Subcutaneous preadipocyte (primary cell): ENCODE data around the gene ZNF101. TPM values are rescaled to one million over a fixed set of nuclear protein-coding genes. Genes with fewer than 3 reads are reported as not detected.

Experiments
- small RNA-seq: library from RNA; depleted of rRNA; stranded (forward); fragments of <200 nt; gene quantifications from one replicate; pipeline ENCODE3, GENCODE V24; 2012
- total RNA-seq: library from RNA; depleted of rRNA; stranded (reverse); fragments of >200 nt; gene quantifications from 2 replicates; pipeline ENCODE4 v1.2.3, GENCODE V29; 2012

ZNF101 gene
- total RNA-seq, result 7.0 and 9.2 TPM in 2 replicates

DNA sequence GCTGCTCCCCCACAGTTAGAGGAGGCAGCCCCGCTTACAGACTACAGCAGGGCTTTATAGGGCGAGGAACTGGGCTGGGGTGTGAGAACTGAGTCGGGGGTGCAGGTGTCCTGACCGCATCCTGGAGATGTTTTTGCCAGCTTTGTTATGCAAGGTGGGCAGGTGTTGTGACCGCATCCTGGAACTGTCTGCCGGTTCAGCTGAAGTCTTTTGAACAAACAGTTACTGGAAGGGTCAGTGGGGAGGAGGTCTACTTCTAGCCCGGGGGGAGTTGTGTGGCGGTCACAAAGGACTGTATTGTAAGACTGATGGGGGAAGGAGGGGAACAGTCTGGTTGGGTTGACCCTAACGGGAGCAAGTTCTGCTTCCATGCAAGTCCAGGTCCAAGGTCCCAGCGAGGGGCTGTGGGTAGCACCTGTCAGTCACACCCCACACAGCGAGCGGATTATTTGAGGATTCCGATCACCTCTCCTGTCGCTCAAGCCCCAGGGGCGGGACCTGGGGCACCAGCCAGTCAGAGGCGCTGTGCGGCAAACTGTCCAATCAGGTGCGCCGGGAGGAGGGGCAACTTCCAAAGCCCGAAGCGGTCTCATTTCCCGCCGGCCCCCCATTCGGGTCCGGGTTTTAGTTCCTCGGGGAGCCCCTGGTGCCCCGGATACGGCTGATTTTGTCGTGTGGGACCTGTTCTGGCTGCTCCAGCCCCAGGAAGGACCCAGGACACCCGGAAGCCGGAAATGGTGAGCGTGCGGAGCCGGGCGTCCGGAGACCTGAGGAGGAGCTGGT lies at the start of gene ZNF101:
ZNF101 (plus strand) TSS at position 610 of the 783 bp plus-strand sequence; CDS start at position 735, 125 bp downstream.

DNA sequence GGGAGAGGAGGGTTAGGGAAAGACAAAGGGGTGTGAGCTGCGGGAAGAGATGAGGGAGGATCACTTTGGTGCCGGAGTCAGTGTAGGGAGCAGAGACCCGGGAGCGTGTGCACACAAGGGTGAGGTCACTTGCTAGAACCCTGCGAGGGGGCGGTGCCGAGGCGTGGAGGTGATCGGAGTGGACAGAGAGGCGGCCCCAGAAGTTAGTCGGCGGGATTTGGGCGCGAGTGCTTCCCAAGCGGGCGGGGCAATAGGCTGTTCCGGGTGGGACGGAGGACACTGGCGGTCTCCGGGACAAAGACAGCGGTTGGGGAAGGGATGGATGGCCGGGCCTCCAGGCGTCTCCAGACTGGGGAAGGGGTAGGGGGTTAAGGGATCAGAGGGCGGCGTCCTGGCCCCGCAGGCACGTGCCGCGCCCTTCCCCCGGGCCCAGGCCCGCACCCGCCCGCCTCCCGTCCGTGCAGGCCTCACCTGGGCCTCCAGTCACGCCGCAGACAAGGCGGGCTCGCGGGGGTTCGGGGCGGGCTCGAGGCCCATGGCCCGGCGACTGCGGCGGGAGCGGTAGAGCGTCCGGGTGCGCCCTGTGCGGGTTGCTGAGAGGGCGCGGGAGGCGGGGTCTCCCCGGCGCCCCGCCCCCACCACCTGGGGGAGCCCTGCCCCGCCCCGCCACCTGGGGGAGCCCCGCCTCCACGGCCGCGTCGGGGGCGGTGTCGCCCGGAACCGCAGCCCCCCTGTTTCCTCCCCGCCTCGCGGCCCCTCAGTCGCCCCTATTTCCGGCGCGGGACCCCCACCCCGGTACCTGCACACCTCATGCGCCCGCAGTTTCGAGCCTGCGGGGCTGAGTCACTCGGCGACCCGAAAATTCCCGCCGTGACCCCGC lies 40.8 kb upstream of the ZNF101 start, which contains the start of gene LPAR2:
LPAR2 (minus strand) TSS at position 600 of the 880 bp plus-strand sequence. CDS start 945 bp downstream, outside the sequence.

DNA sequence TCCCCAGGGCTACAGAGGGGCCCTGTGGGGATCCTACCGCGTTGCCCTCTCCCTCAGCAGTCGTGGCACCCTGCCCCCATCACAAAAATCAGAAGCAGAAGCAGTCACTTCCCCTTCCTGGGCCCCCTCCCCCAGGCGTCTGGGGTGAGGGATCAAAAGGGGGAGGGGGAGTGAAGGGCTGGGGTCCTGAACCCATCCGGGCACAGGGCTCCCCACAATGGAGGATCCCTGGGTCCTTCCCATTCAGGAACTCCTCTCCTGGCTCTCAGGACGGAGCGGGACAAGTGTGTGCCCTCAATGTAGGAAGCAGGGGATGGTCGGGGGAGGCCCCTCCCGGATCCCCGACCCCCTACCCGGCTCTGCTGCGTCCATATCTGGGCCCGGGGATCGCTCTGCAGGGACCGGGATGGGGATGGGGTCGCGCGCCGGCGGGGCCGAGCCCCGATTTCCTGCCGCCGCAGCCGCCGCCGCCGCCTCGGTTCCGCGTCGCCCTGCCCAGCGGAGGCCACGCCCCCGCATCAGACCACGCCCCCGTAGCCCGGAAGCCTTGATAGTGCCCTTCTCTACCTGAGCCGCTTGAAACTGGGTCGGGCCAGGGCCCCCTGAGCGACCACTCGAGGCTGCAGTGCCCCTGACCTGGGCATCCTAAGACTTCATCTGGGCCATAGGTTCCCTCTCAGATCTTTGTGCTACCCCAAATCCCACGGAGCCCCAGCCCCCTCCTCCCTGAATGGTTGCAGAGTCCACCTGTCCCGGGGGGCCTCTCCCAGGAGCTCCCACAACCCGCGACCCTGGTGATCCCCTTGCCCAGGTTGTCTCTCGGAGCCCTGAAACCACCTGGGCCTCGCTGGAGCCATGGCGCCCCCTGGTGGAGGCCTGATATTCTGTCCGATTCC lies 25.2 kb upstream of the ZNF101 start, which contains the start of gene GMIP:
GMIP (minus strand) TSS at position 500 of the 896 bp plus-strand sequence; CDS start at position 372, 128 bp downstream.

DNA sequence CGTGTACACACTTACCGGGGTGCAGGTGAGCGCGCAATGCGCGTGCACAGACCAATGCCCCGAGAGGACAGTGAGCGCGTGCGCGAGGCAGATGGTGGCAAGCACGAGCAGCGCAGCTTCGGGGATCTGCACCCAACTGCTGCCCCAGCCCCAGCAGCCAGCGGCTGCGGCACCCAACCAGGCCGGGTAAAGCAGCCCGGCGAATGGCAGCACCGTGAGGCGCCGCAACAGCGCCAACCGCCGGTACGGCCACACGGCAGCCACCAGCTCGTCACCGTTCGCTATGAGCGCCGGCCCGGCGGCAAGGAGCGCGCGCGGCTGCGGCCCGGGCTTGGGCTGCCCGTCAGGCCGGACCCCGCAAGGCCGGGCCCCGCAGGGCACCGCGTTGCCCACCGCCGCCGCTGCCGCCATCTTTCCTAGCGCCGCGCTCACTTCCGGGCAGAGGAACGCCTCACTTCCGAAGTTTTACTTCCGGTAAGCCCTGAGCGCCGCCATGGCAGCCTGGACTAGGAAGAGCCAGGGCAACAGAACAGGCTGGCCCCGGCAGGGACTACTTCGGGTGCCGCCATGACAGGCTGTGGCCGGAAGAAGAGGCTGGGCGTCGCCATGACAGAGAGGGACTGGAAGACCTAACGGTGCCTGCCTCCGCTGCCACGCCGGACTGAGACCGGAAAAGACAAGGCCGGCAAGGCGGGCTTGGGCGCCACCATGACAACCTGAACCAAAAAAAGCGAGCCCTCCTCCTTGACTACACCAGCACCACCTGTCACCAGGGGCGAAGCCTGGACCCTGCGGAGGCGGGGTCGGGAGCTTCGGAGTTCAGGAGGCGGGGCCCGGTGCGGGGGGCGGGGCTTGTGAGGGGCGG lies 5.2 kb upstream of the ZNF101 start, which contains the start of gene ATP13A1:
ATP13A1 (minus strand) TSS at position 421 of the 865 bp plus-strand sequence; CDS start at position 411, 10 bp downstream.

DNA sequence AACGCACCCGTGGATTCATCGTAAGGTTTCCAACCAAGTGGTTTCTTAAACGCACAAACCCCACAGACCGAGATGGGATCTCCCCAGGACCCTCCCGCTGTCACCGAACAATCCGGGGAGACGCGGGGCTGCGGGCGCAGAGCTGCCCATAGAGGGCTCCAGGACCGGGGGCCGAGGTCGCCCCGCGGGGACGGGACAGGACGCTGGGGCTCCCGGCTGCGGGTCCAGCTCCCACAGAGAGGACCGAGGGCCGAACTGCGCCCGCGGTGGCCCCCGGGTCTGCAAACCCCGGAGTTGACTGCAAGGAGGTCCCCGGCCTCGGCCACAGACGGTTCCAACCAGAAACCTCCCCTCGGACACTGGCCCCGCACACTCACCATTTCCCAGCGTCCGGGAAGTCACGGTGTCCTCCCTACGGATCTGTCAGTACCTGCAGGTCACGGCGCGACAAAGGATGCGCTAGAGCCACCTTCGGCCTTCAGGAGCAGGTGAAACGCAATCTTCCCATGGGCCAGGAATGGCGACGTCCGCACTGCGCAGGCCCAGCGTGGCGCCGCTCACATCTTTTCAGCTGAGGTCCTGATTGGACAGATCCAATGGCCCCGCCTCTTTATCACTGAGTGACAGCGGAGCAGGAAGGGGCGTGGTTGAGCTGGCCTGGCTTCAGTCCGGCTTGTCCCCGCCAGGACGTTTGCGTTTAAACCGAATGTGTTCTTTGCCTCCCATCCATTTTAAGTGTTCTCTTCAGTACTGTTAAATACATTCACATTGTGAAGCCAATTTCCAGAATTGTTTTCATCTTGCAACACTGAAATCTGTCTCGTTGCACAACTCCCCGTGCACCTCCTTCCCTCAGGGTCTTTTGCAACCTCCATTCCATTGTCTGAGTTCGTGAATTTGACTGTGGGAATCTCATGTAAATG lies 64.2 kb downstream of the ZNF101 start, which contains the start of gene ZNF14:
ZNF14 (minus strand) TSS at position 534 of the 923 bp plus-strand sequence; CDS start at position 380, 154 bp downstream.

Small RNA genes lying within 50 kb of the gene (small RNA-seq; reads per million reads assigned to genes)
- not detected for gene AC011458.2

Other genes with a start within 250 kb of the ZNF101 start
- gene TSSK6, start 153.3 kb upstream of the ZNF101 start, total RNA-seq, result 2.2 and 2.7 TPM in 2 replicates
- 140 and 223 TPM in 2 replicates for gene NDUFA13, start 152.6 kb upstream of the ZNF101 start, total RNA-seq
- under 0.01 and 0.20 TPM in 2 replicates for gene YJEFN3, start 139.9 kb upstream of the ZNF101 start, total RNA-seq
- 0.78 and 1.1 TPM in 2 replicates for gene CILP2, start 130.6 kb upstream of the ZNF101 start, total RNA-seq
- 3.3 and 5.5 TPM in 2 replicates for gene PBX4, start 50.2 kb upstream of the ZNF101 start, total RNA-seq
- gene LPAR2, start 40.6 kb upstream of the ZNF101 start, total RNA-seq, result 1.1 and 2.2 TPM in 2 replicates
- 3.3 and 7.2 TPM in 2 replicates for gene GMIP, start 25.2 kb upstream of the ZNF101 start, total RNA-seq
- 55.9 and 59.0 TPM in 2 replicates for gene ATP13A1, start 5.2 kb upstream of the ZNF101 start, total RNA-seq
- 3.3 and 3.7 TPM in 2 replicates for gene ZNF14, start 64.3 kb downstream of the ZNF101 start, total RNA-seq
- gene ZNF506, start 152.9 kb downstream of the ZNF101 start, total RNA-seq, result 8.6 and 9.6 TPM in 2 replicates
- gene ZNF253, start 197.0 kb downstream of the ZNF101 start, total RNA-seq, result 3.3 and 4.7 TPM in 2 replicates
- gene ZNF93, start 232.1 kb downstream of the ZNF101 start, total RNA-seq, result 3.9 and 4.8 TPM in 2 replicates